ENCODE measurements around the gene POU3F1. TPM values are rescaled to one million over a fixed set of nuclear protein-coding genes. Genes with fewer than 3 reads are reported as not detected.

Gene POU3F1
- total RNA-seq, 1 donor from 2014 or later: 6.1 TPM

- no peak for DNase-seq
- no peak for ATAC-seq (ENCODE audit: low read depth)
- Mint-ChIP-seq H3K4me3 (no peak overlapping the region), H3K27me3 (no peaks in the 10 kb centered on the region), H3K27ac (no peak overlapping the region), H3K36me3 (ENCODE audit: low read depth) (no peaks in the 10 kb centered on the region), H3K9me3 (no peaks in the 10 kb centered on the region), H3K4me1 (peaks cover 30% of the 10 kb centered on the region)
- intact Hi-C loops (cut with micrococcal nuclease): loop anchor here (5.0 kb wide), 1 partner anchor 93 kb away; no protein-coding TSS in a partner anchor
- POLR2A ChIA-PET: no interaction called here
- no peak for TF ChIP-seq CTCF (IDR thresholded peaks at IDR 0.05)
- CTCF ChIA-PET: no interaction called here
These were observed 13.2 kb upstream of the POU3F1 start for GRCh38 chr1:38059635-38060250.

- Mint-ChIP-seq H3K4me1 (peaks cover 34% of the 10 kb centered on the region), H3K27me3 (no peaks in the 10 kb centered on the region), H3K27ac (no peak overlapping the region), H3K36me3 (ENCODE audit: low read depth) (no peaks in the 10 kb centered on the region), H3K9me3 (no peaks in the 10 kb centered on the region), H3K4me3 (no peak overlapping the region)
- ATAC-seq (ENCODE audit: low read depth) (no peak), DNase-seq (no peak)
- CTCF ChIA-PET: interaction anchor here (1.7 kb wide), 1 partner anchor 16 kb away, joined by 9 read pairs; no protein-coding TSS in a partner anchor
- intact Hi-C loops (cut with micrococcal nuclease): no loop called here
- no peak for TF ChIP-seq CTCF (IDR thresholded peaks at IDR 0.05)
- POLR2A ChIA-PET: interaction anchor here (1.0 kb wide), 1 partner anchor 97 kb away, joined by 3 read pairs; no protein-coding TSS in a partner anchor
These were observed 9.4 kb upstream of the POU3F1 start for GRCh38 chr1:38055965-38056364.

GRCh38 chr1:38055398-38055797 lies 8.8 kb upstream of the POU3F1 start:
- no peak for TF ChIP-seq CTCF (IDR thresholded peaks at IDR 0.05)
- DNase-seq (no peak), ATAC-seq (ENCODE audit: low read depth) (no peak)
- intact Hi-C loops (cut with micrococcal nuclease): no loop called here
- H3K4me3 Mint-ChIP-seq: no peak overlapping the region
- no peak overlapping the region for H3K27ac Mint-ChIP-seq
- H3K4me1 Mint-ChIP-seq: peaks cover 33% of the 10 kb centered on the region
- POLR2A ChIA-PET: no interaction called here
- CTCF ChIA-PET: interaction anchor here (1.7 kb wide), 1 partner anchor 16 kb away, joined by 9 read pairs; no protein-coding TSS in a partner anchor
- no peaks in the 10 kb centered on the region for H3K36me3 Mint-ChIP-seq (ENCODE audit: low read depth)
- H3K27me3 Mint-ChIP-seq: no peaks in the 10 kb centered on the region
- H3K9me3 Mint-ChIP-seq: no peaks in the 10 kb centered on the region

- DNase-seq (no peak), ATAC-seq (ENCODE audit: low read depth) (no peak)
- intact Hi-C loops (cut with micrococcal nuclease): loop anchor here (1.0 to 5.0 kb wide), 3 partner anchors 9 to 424 kb away; no protein-coding TSS in a partner anchor
- Mint-ChIP-seq H3K9me3 (no peaks in the 10 kb centered on the region), H3K27me3 (no peaks in the 10 kb centered on the region), H3K4me1 (peaks cover 35% of the 10 kb centered on the region), H3K4me3 (peak overlapping the region; percentile 26), H3K27ac (peak overlapping the region; percentile 63), H3K36me3 (ENCODE audit: low read depth) (no peaks in the 10 kb centered on the region)
- ChIA-PET POLR2A (interaction anchor here (0.6 to 2.2 kb wide), 4 partner anchors 8 to 422 kb away, joined by 3 to 19 read pairs (median 6); no protein-coding TSS in a partner anchor), CTCF (interaction anchor here (0.7 to 3.6 kb wide), 3 partner anchors 18 to 98 kb away, joined by 3 to 15 read pairs (median 3); no protein-coding TSS in a partner anchor)
- TF ChIP-seq CTCF (IDR thresholded peaks at IDR 0.05): no peak
These were observed 7.0 kb upstream of the POU3F1 start for GRCh38 chr1:38053416-38054091.
